ENCODE results near the gene JUN. TPM values are rescaled to one million over a fixed set of nuclear protein-coding genes. Genes with fewer than 3 reads are reported as not detected.

JUN gene
- total and polyA plus RNA-seq, 2 of the 13 experiments (the other 11 are each of a cell fraction or from before 2014, with no cell fraction given) = 18.2 to 22.3 TPM

DNA sequence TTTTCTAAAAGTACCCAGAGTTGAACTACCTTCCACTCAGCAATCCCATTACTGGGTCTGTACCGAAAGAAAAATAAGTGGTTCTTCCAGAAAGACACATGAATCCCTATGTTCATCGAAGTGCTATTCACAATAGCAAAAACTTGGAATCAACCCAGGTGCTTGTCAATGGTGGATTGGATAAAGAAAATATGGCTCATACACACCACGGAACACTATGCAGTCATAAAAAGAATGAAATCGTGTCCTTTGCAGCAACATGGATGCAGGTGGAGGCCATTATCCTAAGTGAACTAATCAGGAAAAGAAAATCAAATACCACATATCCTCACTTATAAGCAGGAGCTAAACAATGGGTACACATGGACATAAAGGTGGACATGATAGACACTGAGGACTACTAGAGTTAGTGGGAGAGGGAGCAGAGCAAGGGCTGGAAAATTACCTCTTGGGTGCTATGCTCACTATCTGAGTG lies 32.9 kb upstream of the JUN start:
- Histone ChIP-seq H3K27me3 (ENCODE audit: control insufficient read depth in 1 of 2, insufficient read depth in 2 of 2, low read length in 2 of 2) (peaks cover 0 to 1% of the 10 kb centered on the region in 2 experiments; a peak in 1 of 5 replicates), H4K20me1 (ENCODE audit: insufficient read depth, low read length) (no peaks in the 10 kb centered on the region), H3K4me3 (replicated peaks in 1 of 3; ENCODE audit: insufficient read depth in 1 of 3, low read depth in 2 of 3, low read length in 3 of 3) (peak overlapping the region; percentile 68 to 88 (median 80)), H3K36me3 (replicated peaks in 1 of 2; ENCODE audit: control insufficient read depth in 1 of 2, insufficient read depth in 2 of 2, low read length in 2 of 2) (no peaks in the 10 kb centered on the region), H3K4me2 (ENCODE audit: low read depth, low read length) (peak overlapping the region; percentile 88), H2AFZ (ENCODE audit: low read length) (peak overlapping the region; percentile 58), H3K79me2 (ENCODE audit: insufficient read depth, low read length) (no peaks in the 10 kb centered on the region), H3K9ac (ENCODE audit: insufficient read depth, low read depth, low read length) (peak overlapping the region; percentile 72), H3K9me3 (ENCODE audit: low read length) (no peaks in the 10 kb centered on the region), H3K27ac (ENCODE audit: extremely low read length, insufficient read depth, low read length) (peak overlapping the region; percentile 63), H3K4me1 (ENCODE audit: insufficient read depth, low read length) (peaks cover 62% of the 10 kb centered on the region)
- no peak for FAIRE-seq
- CTCF ChIA-PET (ENCODE audit: low intra/inter-chr PET ratio, low total read pairs) = interaction anchor here (1.3 kb wide), 1 partner anchor 77 kb away, joined by 4 read pairs; no protein-coding TSS in a partner anchor
- no TSS peak for BruUV-seq (replicated peaks)
- intact Hi-C loops (cut with micrococcal nuclease; ENCODE audit: unreplicated experiment) (no loop called here), in situ Hi-C loops (cut with HindIII; ENCODE audit: extremely low pct_ligation_motif_present, low pct_unique_long_range_greater_than_20kb) (no loop called here)
- DNase-seq (ENCODE audit: low spot score) = no peak
- POLR2A ChIA-PET = interaction anchor here (2.2 kb wide), 1 partner anchor 33 kb away, joined by 10 read pairs; the partner anchor contains the start of gene JUN
- WGBS (ENCODE audit: low lambda C conversion rate) = 38% methylated on average over 4 of the region's 4 CpGs
- no peak for ATAC-seq
- TF ChIP-seq ZMAT3 (CRISPR knock-in tag; conservative IDR thresholded peaks at IDR 0.05) (0 out of 2 replicates have a peak, but pooled peaks have one; percentile 8), ZNF883 (CRISPR knock-in tag; IDR thresholded peaks at IDR 0.05; ENCODE audit: not compliant biosample characterization) (no peak), HNRNPK (IDR thresholded peaks at IDR 0.05; ENCODE audit: low read depth, low read length, poor library complexity, severe bottlenecking) (no peak), RFXANK (CRISPR knock-in tag; IDR thresholded peaks at IDR 0.05) (0 out of 2 replicates have a peak, but pooled peaks have one; percentile 6), KDM5A (IDR thresholded peaks at IDR 0.05; ENCODE audit: borderline replicate concordance, low read length) (no peak), NFIB (CRISPR knock-in tag; IDR thresholded peaks at IDR 0.05; ENCODE audit: borderline replicate concordance) (no peak), ZNF563 (CRISPR knock-in tag; IDR thresholded peaks at IDR 0.05) (no peak), IRF2 (CRISPR knock-in tag; IDR thresholded peaks at IDR 0.05) (no peak), TARDBP (CRISPR knock-in tag; IDR thresholded peaks at IDR 0.05) (peak; percentile 14; the same call in 1 of the 2 replicates)
- TF ChIP-seq, protein P1, sequence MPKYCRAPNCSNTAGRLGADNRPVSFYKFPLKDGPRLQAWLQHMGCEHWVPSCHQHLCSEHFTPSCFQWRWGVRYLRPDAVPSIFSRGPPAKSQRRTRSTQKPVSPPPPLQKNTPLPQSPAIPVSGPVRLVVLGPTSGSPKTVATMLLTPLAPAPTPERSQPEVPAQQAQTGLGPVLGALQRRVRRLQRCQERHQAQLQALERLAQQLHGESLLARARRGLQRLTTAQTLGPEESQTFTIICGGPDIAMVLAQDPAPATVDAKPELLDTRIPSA (CRISPR knock-in tag; IDR thresholded peaks at IDR 0.05; ENCODE audit: borderline replicate concordance) = no peak
- TF ChIP-seq, protein P2, sequence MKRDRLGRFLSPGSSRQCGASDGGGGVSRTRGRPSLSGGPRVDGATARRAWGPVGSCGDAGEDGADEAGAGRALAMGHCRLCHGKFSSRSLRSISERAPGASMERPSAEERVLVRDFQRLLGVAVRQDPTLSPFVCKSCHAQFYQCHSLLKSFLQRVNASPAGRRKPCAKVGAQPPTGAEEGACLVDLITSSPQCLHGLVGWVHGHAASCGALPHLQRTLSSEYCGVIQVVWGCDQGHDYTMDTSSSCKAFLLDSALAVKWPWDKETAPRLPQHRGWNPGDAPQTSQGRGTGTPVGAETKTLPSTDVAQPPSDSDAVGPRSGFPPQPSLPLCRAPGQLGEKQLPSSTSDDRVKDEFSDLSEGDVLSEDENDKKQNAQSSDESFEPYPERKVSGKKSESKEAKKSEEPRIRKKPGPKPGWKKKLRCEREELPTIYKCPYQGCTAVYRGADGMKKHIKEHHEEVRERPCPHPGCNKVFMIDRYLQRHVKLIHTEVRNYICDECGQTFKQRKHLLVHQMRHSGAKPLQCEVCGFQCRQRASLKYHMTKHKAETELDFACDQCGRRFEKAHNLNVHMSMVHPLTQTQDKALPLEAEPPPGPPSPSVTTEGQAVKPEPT (CRISPR knock-in tag; IDR thresholded peaks at IDR 0.05; ENCODE audit: low read depth) = no peak
- TF ChIP-seq, protein P3, sequence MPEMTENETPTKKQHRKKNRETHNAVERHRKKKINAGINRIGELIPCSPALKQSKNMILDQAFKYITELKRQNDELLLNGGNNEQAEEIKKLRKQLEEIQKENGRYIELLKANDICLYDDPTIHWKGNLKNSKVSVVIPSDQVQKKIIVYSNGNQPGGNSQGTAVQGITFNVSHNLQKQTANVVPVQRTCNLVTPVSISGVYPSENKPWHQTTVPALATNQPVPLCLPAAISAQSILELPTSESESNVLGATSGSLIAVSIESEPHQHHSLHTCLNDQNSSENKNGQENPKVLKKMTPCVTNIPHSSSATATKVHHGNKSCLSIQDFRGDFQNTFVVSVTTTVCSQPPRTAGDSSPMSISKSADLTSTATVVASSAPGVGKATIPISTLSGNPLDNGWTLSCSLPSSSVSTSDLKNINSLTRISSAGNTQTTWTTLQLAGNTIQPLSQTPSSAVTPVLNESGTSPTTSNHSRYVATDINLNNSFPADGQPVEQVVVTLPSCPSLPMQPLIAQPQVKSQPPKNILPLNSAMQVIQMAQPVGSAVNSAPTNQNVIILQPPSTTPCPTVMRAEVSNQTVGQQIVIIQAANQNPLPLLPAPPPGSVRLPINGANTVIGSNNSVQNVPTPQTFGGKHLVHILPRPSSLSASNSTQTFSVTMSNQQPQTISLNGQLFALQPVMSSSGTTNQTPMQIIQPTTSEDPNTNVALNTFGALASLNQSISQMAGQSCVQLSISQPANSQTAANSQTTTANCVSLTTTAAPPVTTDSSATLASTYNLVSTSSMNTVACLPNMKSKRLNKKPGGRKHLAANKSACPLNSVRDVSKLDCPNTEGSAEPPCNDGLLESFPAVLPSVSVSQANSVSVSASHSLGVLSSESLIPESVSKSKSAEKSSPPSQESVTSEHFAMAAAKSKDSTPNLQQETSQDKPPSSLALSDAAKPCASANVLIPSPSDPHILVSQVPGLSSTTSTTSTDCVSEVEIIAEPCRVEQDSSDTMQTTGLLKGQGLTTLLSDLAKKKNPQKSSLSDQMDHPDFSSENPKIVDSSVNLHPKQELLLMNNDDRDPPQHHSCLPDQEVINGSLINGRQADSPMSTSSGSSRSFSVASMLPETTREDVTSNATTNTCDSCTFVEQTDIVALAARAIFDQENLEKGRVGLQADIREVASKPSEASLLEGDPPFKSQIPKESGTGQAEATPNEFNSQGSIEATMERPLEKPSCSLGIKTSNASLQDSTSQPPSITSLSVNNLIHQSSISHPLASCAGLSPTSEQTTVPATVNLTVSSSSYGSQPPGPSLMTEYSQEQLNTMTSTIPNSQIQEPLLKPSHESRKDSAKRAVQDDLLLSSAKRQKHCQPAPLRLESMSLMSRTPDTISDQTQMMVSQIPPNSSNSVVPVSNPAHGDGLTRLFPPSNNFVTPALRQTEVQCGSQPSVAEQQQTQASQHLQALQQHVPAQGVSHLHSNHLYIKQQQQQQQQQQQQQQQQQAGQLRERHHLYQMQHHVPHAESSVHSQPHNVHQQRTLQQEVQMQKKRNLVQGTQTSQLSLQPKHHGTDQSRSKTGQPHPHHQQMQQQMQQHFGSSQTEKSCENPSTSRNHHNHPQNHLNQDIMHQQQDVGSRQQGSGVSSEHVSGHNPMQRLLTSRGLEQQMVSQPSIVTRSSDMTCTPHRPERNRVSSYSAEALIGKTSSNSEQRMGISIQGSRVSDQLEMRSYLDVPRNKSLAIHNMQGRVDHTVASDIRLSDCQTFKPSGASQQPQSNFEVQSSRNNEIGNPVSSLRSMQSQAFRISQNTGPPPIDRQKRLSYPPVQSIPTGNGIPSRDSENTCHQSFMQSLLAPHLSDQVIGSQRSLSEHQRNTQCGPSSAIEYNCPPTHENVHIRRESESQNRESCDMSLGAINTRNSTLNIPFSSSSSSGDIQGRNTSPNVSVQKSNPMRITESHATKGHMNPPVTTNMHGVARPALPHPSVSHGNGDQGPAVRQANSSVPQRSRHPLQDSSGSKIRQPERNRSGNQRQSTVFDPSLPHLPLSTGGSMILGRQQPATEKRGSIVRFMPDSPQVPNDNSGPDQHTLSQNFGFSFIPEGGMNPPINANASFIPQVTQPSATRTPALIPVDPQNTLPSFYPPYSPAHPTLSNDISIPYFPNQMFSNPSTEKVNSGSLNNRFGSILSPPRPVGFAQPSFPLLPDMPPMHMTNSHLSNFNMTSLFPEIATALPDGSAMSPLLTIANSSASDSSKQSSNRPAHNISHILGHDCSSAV (CRISPR knock-in tag; IDR thresholded peaks at IDR 0.05; ENCODE audit: borderline replicate concordance) = no peak

Measured in HepG2 (cell line).